NOMO-1 treated with DMSO at 0.1 percent for 48 hours (cell line): ENCODE measurements around the gene MRC2.
"Not testable (repeated sequence)": the region's sequence is repeated elsewhere in the genome, so short reads cannot be mapped to it uniquely, and the experiment has no call there.

Experiments used
- DNase-seq: peaks from one replicate; lab custom pipeline; 2025; ENCODE audit not compliant: unreplicated experiment; lab: John Stamatoyannopoulos, UW

The MRC2 gene

GRCh38 chr17:62611728-62612127 is 15.7 kb upstream of the MRC2 start:
- peak; percentile 92 for DNase-seq

DNA sequence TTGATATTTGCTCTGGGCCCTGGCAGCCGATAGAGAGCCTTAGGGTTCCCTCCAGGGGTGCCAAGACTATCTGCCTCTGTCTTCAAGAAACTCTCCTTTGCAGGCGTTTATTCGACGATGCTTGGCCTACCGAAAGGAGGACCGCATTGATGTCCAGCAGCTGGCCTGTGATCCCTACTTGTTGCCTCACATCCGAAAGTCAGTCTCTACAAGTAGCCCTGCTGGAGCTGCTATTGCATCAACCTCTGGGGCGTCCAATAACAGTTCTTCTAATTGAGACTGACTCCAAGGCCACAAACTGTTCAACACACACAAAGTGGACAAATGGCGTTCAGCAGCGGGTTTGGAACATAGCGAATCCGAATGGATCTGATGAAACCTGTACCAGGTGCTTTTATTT is 15.2 kb upstream of the MRC2 start:
- not testable (repeated sequence) for DNase-seq

GRCh38 chr17:62613095-62613494 is 14.4 kb upstream of the MRC2 start:
- not testable (repeated sequence) for DNase-seq

DNA sequence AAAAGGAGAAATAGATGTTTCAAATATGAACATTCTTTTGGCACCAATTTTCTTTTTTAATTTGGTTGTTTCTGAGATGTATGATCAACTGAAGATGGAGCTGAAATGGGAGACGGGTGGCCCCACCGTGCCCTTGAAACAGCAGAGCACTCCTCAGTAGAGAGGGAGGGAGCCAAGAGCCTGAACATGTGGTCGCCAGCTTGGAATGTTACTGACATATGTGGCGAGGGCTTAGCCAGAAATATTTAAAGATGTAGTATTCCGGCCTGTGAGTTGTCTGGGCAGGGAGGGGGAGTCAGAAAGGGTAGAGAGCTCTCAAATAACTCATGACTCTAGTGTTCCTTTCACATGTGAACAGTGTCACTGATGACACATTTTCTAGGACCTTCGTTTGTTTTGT is 13.3 kb upstream of the MRC2 start:
- no peak for DNase-seq

- DNase-seq, result no peak
Observed at GRCh38 chr17:62615503-62615902, 12.0 kb upstream of the MRC2 start.

GRCh38 chr17:62616993-62617893 is 10.2 kb upstream of the MRC2 start:
- no peak for DNase-seq

GRCh38 chr17:62617894-62618472 is 9.5 kb upstream of the MRC2 start:
- no peak for DNase-seq

DNA sequence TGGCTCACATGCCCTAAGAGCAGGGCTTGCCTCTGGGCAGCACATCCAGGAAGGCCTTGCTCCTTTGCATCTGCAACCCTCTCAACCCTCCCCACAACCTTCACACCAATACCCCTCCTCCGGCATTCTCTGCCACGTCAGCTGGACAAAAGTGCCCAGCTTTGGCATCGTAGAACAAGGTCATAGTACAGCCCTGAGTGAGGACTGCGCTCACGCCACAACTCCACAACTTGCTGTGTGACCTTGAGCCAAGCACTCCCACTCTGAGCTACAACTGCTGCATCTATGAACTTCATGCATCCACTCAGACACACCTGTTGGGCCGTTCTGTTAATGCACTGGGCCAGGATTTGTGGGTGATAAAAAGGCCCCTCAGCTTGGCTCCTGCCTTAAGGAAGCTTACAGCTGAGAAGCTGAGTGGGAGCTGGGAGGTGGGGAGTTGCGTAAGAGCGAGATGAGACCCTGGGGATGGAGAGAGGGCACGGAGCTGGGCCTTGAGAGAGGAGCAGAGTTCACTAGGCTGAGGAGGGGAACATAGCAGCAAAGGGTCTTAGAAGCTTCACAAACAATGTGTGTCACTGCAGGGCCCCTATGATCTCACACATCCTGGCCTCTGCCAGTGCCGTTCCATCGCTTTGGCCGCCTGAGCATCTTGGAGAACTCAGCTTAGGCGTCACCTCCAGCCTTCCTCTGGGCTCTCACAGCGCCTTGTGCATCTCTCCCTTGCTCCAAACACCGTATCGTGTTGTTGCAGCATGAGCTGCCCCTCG is 8.6 kb upstream of the MRC2 start:
- no peak for DNase-seq

DNA sequence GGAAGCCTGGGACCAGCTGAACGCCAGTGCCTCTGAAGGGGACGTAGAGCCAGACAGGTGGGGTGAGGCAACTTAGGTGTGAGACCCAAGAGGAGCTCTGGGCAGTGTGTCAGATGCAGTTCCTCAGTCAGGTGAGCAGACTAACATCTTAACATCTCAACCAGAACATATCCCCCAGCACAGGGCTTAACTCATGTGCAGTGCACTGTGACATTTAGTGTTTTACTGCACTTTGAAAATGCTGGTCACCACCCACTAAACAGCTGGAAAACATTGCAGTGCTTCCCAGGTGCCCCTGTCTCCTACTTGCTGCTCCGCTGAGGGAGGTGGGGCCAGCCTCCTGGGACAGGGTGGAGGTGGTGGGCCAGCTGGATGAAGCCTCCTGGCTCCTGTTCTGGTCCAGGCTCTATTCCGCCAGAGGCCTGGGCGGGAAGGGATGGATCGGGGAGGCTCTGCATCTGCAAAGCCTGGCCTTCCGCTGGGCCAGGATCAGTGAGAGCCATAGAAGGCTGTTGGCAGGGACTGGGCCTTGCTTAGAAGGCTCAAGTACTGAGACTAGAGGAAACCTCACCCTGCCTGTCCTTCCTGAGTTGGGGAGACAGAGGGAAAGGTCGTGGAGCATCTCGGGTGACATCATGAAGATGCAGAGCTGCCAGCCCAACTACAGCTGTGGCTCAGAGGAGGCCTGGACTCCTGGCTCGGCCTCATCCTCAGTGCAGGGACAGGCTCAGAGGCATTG is 7.9 kb upstream of the MRC2 start:
- DNase-seq, result no peak

- DNase-seq, result no peak
Observed at GRCh38 chr17:62621223-62621622, 6.2 kb upstream of the MRC2 start.

GRCh38 chr17:62625184-62625869 is 2.1 kb upstream of the MRC2 start:
- peak; percentile 26 for DNase-seq

DNA sequence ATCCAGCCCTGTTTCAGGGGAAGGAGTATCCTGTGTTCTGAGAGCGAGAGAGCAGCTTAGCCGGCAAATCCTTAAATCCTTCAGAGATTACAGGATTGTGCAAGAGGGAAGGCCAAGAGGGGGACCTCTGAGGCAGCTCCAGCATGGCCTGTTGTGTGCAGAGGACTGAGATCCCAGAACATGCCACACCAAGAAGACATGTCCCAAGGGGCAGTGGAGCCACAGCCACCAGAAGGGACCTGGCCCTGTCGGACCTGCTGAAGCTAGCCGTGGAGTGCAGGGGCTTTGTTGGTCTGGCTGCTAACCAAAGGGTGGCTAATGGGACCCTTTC is 1.6 kb upstream of the MRC2 start:
- DNase-seq, result no peak

DNA sequence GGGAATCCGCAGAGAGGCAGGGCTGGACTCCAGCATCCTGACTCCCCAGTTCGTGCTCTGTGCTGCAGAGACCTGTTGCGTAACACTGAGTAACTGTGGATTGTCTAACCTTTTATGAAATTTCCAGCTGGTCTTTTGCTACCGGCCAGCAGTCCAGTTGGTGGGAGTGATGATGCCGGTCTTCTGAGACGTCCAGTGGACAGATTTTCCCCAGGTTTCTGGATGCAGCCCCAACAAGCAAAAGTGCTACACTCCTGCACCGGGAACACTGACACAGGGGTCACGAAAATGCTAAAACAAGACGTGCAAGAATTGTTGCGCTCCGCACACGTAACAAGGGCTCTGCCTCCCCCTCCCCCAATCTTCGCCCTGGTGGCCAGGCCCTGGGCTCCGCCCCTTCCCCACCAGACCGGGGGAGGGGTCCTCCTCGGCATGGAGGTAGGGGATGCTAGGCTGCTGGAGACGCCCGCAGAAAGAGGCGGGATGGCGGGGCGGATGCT is 701 bp upstream of the MRC2 start:
- DNase-seq, result peak; percentile 35

- DNase-seq, result no peak
Observed at GRCh38 chr17:62627904-62628633, 599 bp downstream of the MRC2 start.

GRCh38 chr17:62628831-62629555 is 1.5 kb downstream of the MRC2 start:
- DNase-seq, result no peak

GRCh38 chr17:62629556-62630364 is 2.3 kb downstream of the MRC2 start:
- no peak for DNase-seq

DNA sequence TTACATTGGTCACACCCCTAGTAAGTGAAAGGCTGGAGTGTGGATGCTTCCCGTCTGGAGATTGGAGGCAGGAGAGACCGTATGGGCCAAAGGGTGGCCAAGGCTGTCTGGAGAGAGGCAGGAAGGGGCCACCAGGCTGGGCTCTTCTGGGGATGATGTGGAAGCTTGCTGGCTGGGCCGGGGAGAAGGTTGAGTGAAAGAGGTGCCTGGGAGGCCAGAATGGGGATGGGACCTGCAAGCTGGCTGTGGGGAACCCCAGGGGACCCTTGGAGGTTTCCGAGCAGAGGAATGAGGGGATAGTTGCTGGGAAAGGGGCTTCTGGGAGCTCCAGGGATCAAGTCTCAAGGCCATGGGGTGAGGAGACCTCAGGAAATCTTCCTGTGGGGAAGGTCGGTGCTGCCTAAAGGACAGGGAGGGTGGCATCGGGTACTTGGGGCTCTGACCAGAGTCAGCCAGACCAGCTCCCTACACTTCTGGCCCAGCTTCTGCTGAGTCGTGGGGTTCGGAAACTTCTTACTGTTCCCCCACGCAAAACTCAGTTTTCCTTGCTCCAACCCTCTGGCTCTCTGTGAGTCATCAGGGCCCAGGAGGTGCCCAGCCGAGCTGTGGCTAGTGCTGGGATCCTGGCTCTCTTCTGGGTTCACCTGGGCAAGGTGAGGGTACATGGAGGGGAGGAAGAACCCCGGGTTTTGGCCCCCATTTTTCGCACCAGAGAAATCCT is 3.1 kb downstream of the MRC2 start:
- DNase-seq, result no peak
